Body of pancreas (tissue), 4 donors: ENCODE data around the gene ZNF787. TPM values are rescaled to one million over a fixed set of nuclear protein-coding genes. Genes with fewer than 3 reads are reported as not detected.

ENCODE experiments used
- ATAC-seq: fragments of 150-250 bp; one replicate; pipeline ENCODE4 v1.9.1; 2016
- DNase-seq, 4 donors: peaks; one replicate each; pipeline ENCODE4 v3.0.0-alpha.2; 2019
- H3K27ac ChIP-seq, 4 donors: fragments of 200-600 bp; sonication (generic); 1 replicate in 3 of 4; 2 replicates in 1 of 4; pipeline versions ENCODE4 v1.5.1 to v1.6.1; 2016 to 2019; ENCODE audit warnings: mild to moderate bottlenecking in 1 of 4, mixed read lengths in 1 of 4, moderate library complexity in 1 of 4
- H3K27me3 ChIP-seq, 2 donors: fragments of 200-600 bp; sonication (generic); one replicate each; pipeline ENCODE4 v1.6.0; 2016; ENCODE audit warnings: mild to moderate bottlenecking in 1 of 2
- H3K36me3 ChIP-seq, 2 donors: fragments of 200-600 bp; sonication (generic); replicated peaks in 1 of 2; 2 replicates each; pipeline ENCODE4 v1.5.1; 2016; ENCODE audit warnings: low read depth in 2 of 2; ENCODE audit not compliant: insufficient read depth in 1 of 2
- H3K4me1 ChIP-seq: fragments of 200-600 bp; sonication (generic); one replicate; pipeline ENCODE4 v1.6.0; 2016
- H3K4me3 ChIP-seq, 2 donors: fragments of 200-600 bp; sonication (generic); 1 replicate in 1 of 2; 2 replicates in 1 of 2; pipeline ENCODE4 v1.5.1; 2016 to 2019
- H3K9me3 ChIP-seq, 3 donors: fragments of 200-600 bp; sonication (generic); 1 replicate in 2 of 3; 2 replicates in 1 of 3; pipeline ENCODE4 v1.5.1; 2016
- CTCF ChIP-seq, 7 experiments: fragments of 450-650 bp in 4 of 7; fragments of 200-600 bp in 3 of 7; sonication (generic) in 3 of 7; IDR thresholded peaks; one replicate each; pipeline ENCODE4 v1.5.1; 2016 to 2019; ENCODE audit warnings: antibody characterized with exemption in 7 of 7
- POLR2A ChIP-seq, 3 donors: fragments of 450-650 bp; IDR thresholded peaks; one replicate each; pipeline ENCODE4 v1.6.1; 2016; ENCODE audit warnings: antibody characterized with exemption in 3 of 3, mild to moderate bottlenecking in 2 of 3
- WGBS, 2 donors: methylation state at CpG; one replicate each; pipeline ENCODE4 v1.1.5; 2017; 5-methylcytosine and 5-hydroxymethylcytosine counted together
- intact Hi-C: fragments of 100-400 bp; cut with DNase I; formaldehyde crosslinking; loops from one replicate; pipeline ENCODE4 v1.15.1; 2023
- total RNA-seq, 2 donors: library from RNA; depleted of rRNA; stranded (reverse); fragments of >200 nt; gene quantifications; one replicate each; pipeline ENCODE4 v1.1.0, GENCODE V29; 2016

The ZNF787 gene
- total RNA-seq, 2 donors from 2014 or later: 12.7 to 21.1 TPM

GRCh38 chr19:56089344-56089743 is 31.8 kb downstream of the ZNF787 start:
- H3K4me3 ChIP-seq: no peak overlapping the region
- 89 to 93% methylated on average over 13 to 14 of the region's 14 CpGs for whole genome bisulfite sequencing, 2 donors
- no peaks in the 10 kb centered on the region for H3K9me3 ChIP-seq
- intact Hi-C loops: no loop called here
- no peak for TF ChIP-seq POLR2A (IDR thresholded peaks at IDR 0.05)
- TF ChIP-seq CTCF (IDR thresholded peaks at IDR 0.05): no peak
- DNase-seq (no peak), ATAC-seq (no peak)
- H3K36me3 ChIP-seq: peaks cover 0 to 3% of the 10 kb centered on the region in 2 donors
- H3K27me3 ChIP-seq: no peaks in the 10 kb centered on the region
- no peaks in the 10 kb centered on the region for H3K4me1 ChIP-seq
- H3K27ac ChIP-seq: no peak overlapping the region

DNA sequence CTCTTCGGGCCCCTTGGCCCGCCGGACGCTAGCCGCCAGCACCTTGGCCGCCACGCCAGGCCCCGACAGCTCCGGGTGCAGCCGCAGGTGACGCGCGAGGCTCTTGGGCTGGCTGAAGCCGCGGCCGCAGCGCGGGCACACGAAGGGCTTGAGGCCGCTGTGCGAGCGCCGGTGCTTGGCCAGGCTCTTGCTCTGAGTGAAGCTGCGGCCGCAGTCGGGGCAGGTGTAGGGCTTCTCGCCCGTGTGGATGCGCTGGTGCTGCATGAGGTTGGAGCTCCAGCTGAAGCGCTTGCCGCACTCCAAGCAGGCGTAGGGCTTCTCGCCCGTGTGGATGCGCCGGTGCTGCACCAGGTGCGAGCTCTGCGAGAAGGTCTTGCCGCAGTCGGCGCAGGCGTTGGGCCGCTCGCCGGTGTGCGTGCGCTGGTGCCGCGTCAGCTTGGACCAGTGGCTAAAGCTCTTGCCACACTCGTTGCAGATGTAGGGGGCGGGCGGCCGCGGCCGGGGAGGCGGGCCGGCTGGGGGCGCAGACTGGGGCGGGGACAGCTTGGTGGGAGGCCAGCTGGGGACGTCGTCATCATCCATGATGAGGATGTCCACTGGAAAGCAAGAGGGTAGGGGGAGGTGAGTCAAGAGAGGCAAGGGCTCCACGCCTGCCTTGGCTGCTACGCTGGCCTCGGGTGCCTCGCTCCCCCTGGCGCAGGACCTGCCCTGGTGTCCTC is 32.4 kb downstream of the ZNF787 start:
- H3K9me3 ChIP-seq: no peaks in the 10 kb centered on the region
- DNase-seq (no peak), ATAC-seq (no peak)
- WGBS, 2 donors: 93 to 95% methylated on average over 36 to 43 of the region's 66 CpGs
- no peaks in the 10 kb centered on the region for H3K4me1 ChIP-seq
- H3K36me3 ChIP-seq: peaks cover 0 to 3% of the 10 kb centered on the region in 2 donors
- H3K27me3 ChIP-seq: no peaks in the 10 kb centered on the region
- no peak overlapping the region for H3K27ac ChIP-seq
- no peak overlapping the region for H3K4me3 ChIP-seq
- intact Hi-C loops: no loop called here
- no peak for TF ChIP-seq CTCF (IDR thresholded peaks at IDR 0.05)
- no peak for TF ChIP-seq POLR2A (IDR thresholded peaks at IDR 0.05)

- intact Hi-C loops: no loop called here
- WGBS, 2 donors: 90 to 93% methylated on average over 28 to 78 of the region's 104 CpGs
- no peaks in the 10 kb centered on the region for H3K9me3 ChIP-seq
- TF ChIP-seq POLR2A (IDR thresholded peaks at IDR 0.05): no peak
- TF ChIP-seq CTCF (IDR thresholded peaks at IDR 0.05): no peak
- H3K4me3 ChIP-seq: no peak overlapping the region
- no peak for DNase-seq
- H3K4me1 ChIP-seq: no peaks in the 10 kb centered on the region
- H3K27ac ChIP-seq: no peak overlapping the region
- H3K36me3 ChIP-seq: peaks cover 0 to 3% of the 10 kb centered on the region in 2 donors
- no peak for ATAC-seq
- H3K27me3 ChIP-seq: no peaks in the 10 kb centered on the region
Observed at GRCh38 chr19:56087647-56088496, 33.2 kb downstream of the ZNF787 start.

DNA sequence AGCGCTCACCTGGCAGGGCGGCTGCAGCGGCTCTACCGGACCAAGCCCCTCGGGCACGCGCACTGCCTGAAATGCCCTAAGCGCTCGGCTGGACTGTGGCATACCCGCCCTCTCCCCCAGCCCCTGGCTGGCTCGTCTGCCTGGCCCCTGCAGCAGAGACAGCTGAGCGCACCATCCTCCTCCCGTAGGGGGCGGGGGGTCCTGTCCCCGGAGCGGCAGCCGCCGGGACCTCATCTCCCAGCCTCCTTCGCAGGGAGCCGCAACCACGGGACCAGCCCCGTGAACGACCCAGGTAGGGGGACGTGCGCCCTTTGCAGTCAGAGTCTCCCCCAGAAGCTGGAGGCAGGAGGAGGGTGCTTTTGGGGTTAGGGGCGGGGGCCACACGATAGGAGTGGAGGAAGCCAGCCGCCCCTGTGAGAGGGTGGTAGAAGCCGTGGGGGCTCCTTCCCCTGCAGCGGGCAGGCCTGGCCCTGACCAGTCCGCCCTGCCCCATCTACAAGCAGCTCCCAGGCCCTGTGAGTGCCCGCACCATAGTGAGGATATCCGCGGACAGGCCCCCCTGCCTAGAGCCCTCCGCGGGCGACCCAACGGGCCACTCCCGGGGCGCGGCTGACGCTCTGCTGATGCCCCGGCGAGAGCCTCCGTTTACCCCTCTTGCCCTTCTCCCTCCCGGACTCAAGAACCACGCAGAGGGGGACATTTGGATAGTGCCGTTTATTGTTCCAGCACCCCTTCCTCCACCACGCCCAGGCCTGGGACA is 34.2 kb downstream of the ZNF787 start:
- 82 to 90% methylated on average over 10 to 43 of the region's 49 CpGs for WGBS, 2 donors
- no peaks in the 10 kb centered on the region for H3K9me3 ChIP-seq
- H3K4me3 ChIP-seq: no peak overlapping the region
- peaks cover 0 to 3% of the 10 kb centered on the region in 2 donors for H3K36me3 ChIP-seq
- no peaks in the 10 kb centered on the region for H3K4me1 ChIP-seq
- H3K27ac ChIP-seq: no peak overlapping the region
- DNase-seq (no peak), ATAC-seq (no peak)
- no peaks in the 10 kb centered on the region for H3K27me3 ChIP-seq
- intact Hi-C loops: no loop called here
- TF ChIP-seq POLR2A (IDR thresholded peaks at IDR 0.05) (no peak), CTCF (IDR thresholded peaks at IDR 0.05) (no peak)
